Stomach (tissue), 9 donors: ENCODE data around the gene TBC1D1. TPM values are rescaled to one million over a fixed set of nuclear protein-coding genes. Genes with fewer than 3 reads are reported as not detected.

Experiments used
- DNase-seq, 2 donors: peaks; one replicate each; pipeline versions ENCODE4 v3.0.0 to v3.0.0-alpha.2; 2013 to 2019
- H3K27ac ChIP-seq, 5 donors: fragments of 200-600 bp in 4 of 5; sonication (generic) in 4 of 5; one replicate each; pipeline ENCODE4 v1.5.1; 2013 to 2019; ENCODE audit warnings: mild to moderate bottlenecking in 1 of 5, moderate library complexity in 1 of 5
- H3K27me3 ChIP-seq, 3 donors: fragments of 200-600 bp; sonication (generic); one replicate each; pipeline ENCODE4 v1.5.1; 2017 to 2019; ENCODE audit warnings: mixed run types in 1 of 3
- H3K36me3 ChIP-seq, 4 donors: fragments of 200-600 bp; sonication (generic); 1 replicate in 3 of 4; 2 replicates in 1 of 4; pipeline ENCODE4 v1.5.1; 2016 to 2019
- H3K4me1 ChIP-seq, 4 donors: fragments of 200-600 bp; sonication (generic); one replicate each; pipeline ENCODE4 v1.5.1; 2016 to 2019
- H3K4me3 ChIP-seq, 4 donors: fragments of 200-600 bp; sonication (generic) in 3 of 4; one replicate each; pipeline ENCODE4 v1.5.1; 2016 to 2019; ENCODE audit warnings: mild to moderate bottlenecking in 1 of 4
- H3K9me3 ChIP-seq, 4 donors: fragments of 200-600 bp; sonication (generic); one replicate each; pipeline ENCODE4 v1.5.1; 2016 to 2019
- EP300 ChIP-seq: sonication (generic); formaldehyde crosslinking; IDR thresholded peaks from one replicate; pipeline ENCODE4 v1.6.1; 2017; ENCODE audit warnings: antibody characterized with exemption
- POLR2A ChIP-seq, 4 donors: fragments of 450-650 bp; IDR thresholded peaks; one replicate each; pipeline ENCODE4 v1.6.1; 2016; ENCODE audit warnings: antibody characterized with exemption in 4 of 4, control low read depth in 2 of 4, mild to moderate bottlenecking in 1 of 4, moderate library complexity in 1 of 4
- POLR2AphosphoS5 ChIP-seq, 3 donors: sonication (generic); formaldehyde crosslinking; IDR thresholded peaks; one replicate each; pipeline ENCODE4 v1.6.1; 2016; ENCODE audit warnings: antibody characterized with exemption in 3 of 3
- WGBS, 5 donors: extraction: QIAGEN DNeasy Blood & Tissue Kit in 3 of 5; methylation state at CpG; one replicate each; pipeline versions ENCODE4 v1.1.5 to v1.1.7; 2013 to 2018; 5-methylcytosine and 5-hydroxymethylcytosine counted together
- intact Hi-C: fragments of 100-400 bp; cut with DNase I; formaldehyde crosslinking; loops from one replicate; pipeline ENCODE4 v1.15.1; 2023; ENCODE audit warnings: low total_unique reads
- polyA plus RNA-seq, 3 donors: library from polyadenylated mRNA; stranded (reverse); fragments of 200-250 nt; gene quantifications; one replicate each; pipeline ENCODE4 v1.2.3, GENCODE V29; 2013
- total RNA-seq, 5 donors: library from RNA; depleted of rRNA; stranded (reverse); fragments of >200 nt; gene quantifications; one replicate each; pipeline versions ENCODE4 v1.1.0 to v1.2.3, GENCODE V29; 2014 to 2016
- TF ChIP-seq, protein P1 (sequence below), 7 experiments: fragments of 450-650 bp in 4 of 7; fragments of 200-600 bp in 3 of 7; sonication (generic) in 3 of 7; IDR thresholded peaks; one replicate each; pipeline ENCODE4 v1.5.1; 2016 to 2019; ENCODE audit warnings: antibody characterized with exemption in 7 of 7, control low read depth in 2 of 7, mild to moderate bottlenecking in 1 of 7
- donor health status: healthy with polysubstance abuse.
- donor health status: Bipolar disorder and iron deficiency.
- donor health status: healthy.

The TBC1D1 gene
- total and polyA plus RNA-seq, 8 donors: 18.8 to 165 (median 49.5) TPM

- H3K4me1 ChIP-seq: peaks cover 2 to 11% (median 7%) of the 10 kb centered on the region in 4 donors
- intact Hi-C loops: no loop called here
- no peaks in the 10 kb centered on the region for H3K27me3 ChIP-seq
- H3K36me3 ChIP-seq: peaks cover 23 to 66% (median 56%) of the 10 kb centered on the region in 4 donors
- H3K27ac ChIP-seq: no peak overlapping the region
- 79 to 92% (median 88%) methylated on average over 4 of the region's 4 CpGs for WGBS, 5 donors
- H3K9me3 ChIP-seq: no peaks in the 10 kb centered on the region
- DNase-seq: no peak
- TF ChIP-seq POLR2AphosphoS5 (IDR thresholded peaks at IDR 0.05): no peak
- no peak for TF ChIP-seq POLR2A (IDR thresholded peaks at IDR 0.05)
- TF ChIP-seq, protein P1, sequence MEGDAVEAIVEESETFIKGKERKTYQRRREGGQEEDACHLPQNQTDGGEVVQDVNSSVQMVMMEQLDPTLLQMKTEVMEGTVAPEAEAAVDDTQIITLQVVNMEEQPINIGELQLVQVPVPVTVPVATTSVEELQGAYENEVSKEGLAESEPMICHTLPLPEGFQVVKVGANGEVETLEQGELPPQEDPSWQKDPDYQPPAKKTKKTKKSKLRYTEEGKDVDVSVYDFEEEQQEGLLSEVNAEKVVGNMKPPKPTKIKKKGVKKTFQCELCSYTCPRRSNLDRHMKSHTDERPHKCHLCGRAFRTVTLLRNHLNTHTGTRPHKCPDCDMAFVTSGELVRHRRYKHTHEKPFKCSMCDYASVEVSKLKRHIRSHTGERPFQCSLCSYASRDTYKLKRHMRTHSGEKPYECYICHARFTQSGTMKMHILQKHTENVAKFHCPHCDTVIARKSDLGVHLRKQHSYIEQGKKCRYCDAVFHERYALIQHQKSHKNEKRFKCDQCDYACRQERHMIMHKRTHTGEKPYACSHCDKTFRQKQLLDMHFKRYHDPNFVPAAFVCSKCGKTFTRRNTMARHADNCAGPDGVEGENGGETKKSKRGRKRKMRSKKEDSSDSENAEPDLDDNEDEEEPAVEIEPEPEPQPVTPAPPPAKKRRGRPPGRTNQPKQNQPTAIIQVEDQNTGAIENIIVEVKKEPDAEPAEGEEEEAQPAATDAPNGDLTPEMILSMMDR (IDR thresholded peaks at IDR 0.05): no peak
- no peak for TF ChIP-seq EP300
- no peak overlapping the region for H3K4me3 ChIP-seq
Observed at GRCh38 chr4:38138363-38138762, 247.5 kb downstream of the TBC1D1 start.

- WGBS, 5 donors: 92 to 98% (median 96%) methylated on average over 4 of the region's 4 CpGs
- peaks cover 0 to 5% (median under 1%) of the 10 kb centered on the region in 4 donors for H3K4me1 ChIP-seq
- H3K4me3 ChIP-seq: no peak overlapping the region
- no peaks in the 10 kb centered on the region for H3K27me3 ChIP-seq
- peaks cover 23 to 59% (median 51%) of the 10 kb centered on the region in 4 donors for H3K36me3 ChIP-seq
- no peaks in the 10 kb centered on the region for H3K9me3 ChIP-seq
- H3K27ac ChIP-seq: no peak overlapping the region
- no peak for DNase-seq
- TF ChIP-seq POLR2A (IDR thresholded peaks at IDR 0.05): no peak
- no peak for TF ChIP-seq EP300
- TF ChIP-seq POLR2AphosphoS5 (IDR thresholded peaks at IDR 0.05): no peak
- TF ChIP-seq, protein P1 (IDR thresholded peaks at IDR 0.05): no peak
- intact Hi-C loops: no loop called here
Observed at GRCh38 chr4:38139187-38139586, 248.3 kb downstream of the TBC1D1 start.

DNA sequence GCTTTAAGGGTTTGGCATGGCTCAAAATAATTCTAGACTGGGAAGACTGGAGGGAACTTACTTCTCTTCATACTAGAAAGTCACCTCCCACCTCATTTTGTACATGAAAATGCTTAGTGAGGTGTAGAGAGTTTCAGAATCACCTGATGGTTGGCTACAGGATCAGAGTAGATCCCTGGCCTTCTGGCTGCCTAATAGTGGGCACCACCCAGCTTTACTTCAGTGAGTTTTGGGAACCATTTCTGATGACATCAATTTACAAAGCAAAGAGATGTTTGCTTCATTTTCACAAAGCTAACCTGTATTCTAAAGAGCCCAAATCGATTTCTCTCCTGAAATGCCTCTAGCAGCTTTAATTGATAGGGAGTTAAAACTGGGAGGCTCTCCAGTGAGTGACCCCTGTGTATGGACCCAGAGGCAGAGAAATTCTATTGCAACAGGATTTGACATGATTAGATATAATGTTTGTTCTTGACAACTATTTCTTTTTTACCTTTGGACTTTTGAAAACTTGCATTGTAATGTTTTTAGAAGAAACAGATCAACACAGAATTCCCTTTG, 249.8 kb downstream of the TBC1D1 start:
- Histone ChIP-seq H3K27ac (no peak overlapping the region), H3K27me3 (no peaks in the 10 kb centered on the region), H3K9me3 (no peaks in the 10 kb centered on the region), H3K36me3 (peaks cover 23 to 47% (median 40%) of the 10 kb centered on the region in 4 donors), H3K4me3 (no peak overlapping the region), H3K4me1 (peaks cover 0 to 18% (median 4%) of the 10 kb centered on the region in 4 donors)
- 48 to 75% (median 64%) methylated on average over 1 of the region's 1 CpG for WGBS, 5 donors
- no peak for TF ChIP-seq POLR2A (IDR thresholded peaks at IDR 0.05)
- TF ChIP-seq, protein P1 (IDR thresholded peaks at IDR 0.05): no peak
- no peak for DNase-seq
- intact Hi-C loops: no loop called here

DNA sequence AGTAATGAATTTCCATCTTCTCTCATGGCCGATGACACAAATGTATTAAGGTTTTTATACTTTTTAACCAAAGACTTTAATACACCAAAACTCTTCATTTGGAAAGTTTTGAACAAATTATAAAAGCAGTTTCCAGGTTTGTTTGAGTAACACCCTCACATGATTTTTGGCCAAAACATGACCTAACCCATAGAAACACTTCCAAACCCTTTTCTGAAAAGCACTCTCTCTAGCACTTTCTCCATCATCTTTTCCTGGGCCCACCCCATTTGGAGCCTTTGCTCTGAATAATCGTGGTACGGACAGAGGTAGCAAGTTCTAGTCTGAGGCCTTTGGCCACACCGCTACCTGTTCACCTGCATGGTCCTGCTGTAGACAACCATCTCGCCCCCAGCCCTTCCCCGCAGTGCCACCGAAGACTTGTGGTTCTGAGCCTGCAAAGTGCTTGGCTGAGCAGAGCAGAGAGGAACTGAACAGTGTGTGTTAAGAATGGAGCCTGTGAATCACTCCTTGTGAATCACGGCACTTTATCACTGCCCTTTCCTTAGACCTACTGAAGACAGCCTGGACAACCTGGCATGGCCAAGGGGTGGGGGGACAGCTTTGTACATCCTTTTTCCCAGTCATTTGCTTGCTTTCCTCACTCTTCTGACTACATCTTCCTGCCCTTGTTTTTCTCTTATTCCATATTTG, 251.1 kb downstream of the TBC1D1 start:
- intact Hi-C loops: no loop called here
- Histone ChIP-seq H3K27ac (peak overlapping the region in 1 of 5 donors; percentile 36), H3K36me3 (peaks cover 18 to 36% (median 33%) of the 10 kb centered on the region in 4 donors), H3K27me3 (no peaks in the 10 kb centered on the region), H3K9me3 (no peaks in the 10 kb centered on the region), H3K4me1 (peaks cover 7 to 30% (median 11%) of the 10 kb centered on the region in 4 donors), H3K4me3 (no peak overlapping the region)
- 84 to 95% (median 90%) methylated on average over 8 of the region's 8 CpGs for WGBS, 5 donors
- TF ChIP-seq, protein P1 (IDR thresholded peaks at IDR 0.05): no peak
- no peak for TF ChIP-seq EP300
- TF ChIP-seq POLR2A (IDR thresholded peaks at IDR 0.05): no peak
- no peak for TF ChIP-seq POLR2AphosphoS5 (IDR thresholded peaks at IDR 0.05)
- DNase-seq: no peak
